Right atrium auricular region (tissue), 2 donors: Measurements from ENCODE around the gene CD200. TPM values are rescaled to one million over a fixed set of nuclear protein-coding genes. Genes with fewer than 3 reads are reported as not detected.

Experiments
- DNase-seq: peaks from one replicate; pipeline ENCODE4 v3.0.0-alpha.2; 2019; ENCODE audit warnings: low spot score
- H3K27ac ChIP-seq, 2 donors: fragments of 200-600 bp; sonication (generic); 1 replicate in 1 of 2; 2 replicates in 1 of 2; pipeline ENCODE4 v1.5.1; 2016 to 2019
- H3K27me3 ChIP-seq, 2 donors: fragments of 200-600 bp; sonication (generic); one replicate each; pipeline versions ENCODE4 v1.5.1 to v1.6.0; 2017 to 2019
- H3K36me3 ChIP-seq: fragments of 200-600 bp; sonication (generic); one replicate; pipeline ENCODE4 v1.5.1; 2016
- H3K4me1 ChIP-seq, 2 donors: fragments of 200-600 bp; sonication (generic); one replicate each; pipeline versions ENCODE4 v1.5.1 to v1.6.0; 2017 to 2019
- H3K4me3 ChIP-seq, 2 donors: fragments of 200-600 bp; sonication (generic); 1 replicate in 1 of 2; 2 replicates in 1 of 2; pipeline ENCODE4 v1.5.1; 2017 to 2019; ENCODE audit warnings: mild to moderate bottlenecking in 1 of 2, moderate library complexity in 1 of 2
- H3K9me3 ChIP-seq, 2 donors: fragments of 200-600 bp; sonication (generic); one replicate each; pipeline ENCODE4 v1.5.1; 2019
- CTCF ChIP-seq, 2 donors: fragments of 200-600 bp; sonication (generic); IDR thresholded peaks; one replicate each; pipeline ENCODE4 v1.5.1; 2019; ENCODE audit warnings: antibody characterized with exemption in 2 of 2
- total RNA-seq, 2 donors: library from RNA; depleted of rRNA; stranded (reverse); fragments of >200 nt; gene quantifications; one replicate each; pipeline ENCODE4 v1.1.0, GENCODE V29; 2016

The CD200 gene
- total RNA-seq, 2 donors from 2014 or later = 5.7 to 12.1 TPM

DNA sequence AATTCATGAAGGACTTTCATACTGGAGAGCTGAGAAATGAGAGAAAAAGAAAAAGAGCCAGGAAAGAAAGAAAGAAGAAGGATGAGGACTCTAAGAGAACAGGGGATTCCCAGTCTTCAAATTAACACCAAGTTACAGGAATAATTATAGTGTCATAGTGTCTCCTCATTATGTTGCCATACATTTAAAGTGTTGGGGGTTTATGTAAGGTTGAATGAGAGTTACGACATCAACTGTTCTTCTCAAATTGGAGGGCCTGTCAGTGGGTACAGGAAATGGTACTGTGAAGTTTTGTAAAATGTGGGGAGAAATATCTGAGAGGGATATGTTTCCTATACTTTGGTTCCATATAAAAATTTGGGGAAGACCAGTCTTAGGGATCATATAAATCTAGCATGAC is 12.3 kb upstream of the CD200 start:
- no peak for TF ChIP-seq CTCF (IDR thresholded peaks at IDR 0.05)
- no peaks in the 10 kb centered on the region for H3K36me3 ChIP-seq
- H3K4me3 ChIP-seq = no peak overlapping the region
- DNase-seq = no peak
- H3K4me1 ChIP-seq = no peaks in the 10 kb centered on the region
- H3K27ac ChIP-seq = no peak overlapping the region
- no peaks in the 10 kb centered on the region for H3K9me3 ChIP-seq
- H3K27me3 ChIP-seq = no peaks in the 10 kb centered on the region

DNA sequence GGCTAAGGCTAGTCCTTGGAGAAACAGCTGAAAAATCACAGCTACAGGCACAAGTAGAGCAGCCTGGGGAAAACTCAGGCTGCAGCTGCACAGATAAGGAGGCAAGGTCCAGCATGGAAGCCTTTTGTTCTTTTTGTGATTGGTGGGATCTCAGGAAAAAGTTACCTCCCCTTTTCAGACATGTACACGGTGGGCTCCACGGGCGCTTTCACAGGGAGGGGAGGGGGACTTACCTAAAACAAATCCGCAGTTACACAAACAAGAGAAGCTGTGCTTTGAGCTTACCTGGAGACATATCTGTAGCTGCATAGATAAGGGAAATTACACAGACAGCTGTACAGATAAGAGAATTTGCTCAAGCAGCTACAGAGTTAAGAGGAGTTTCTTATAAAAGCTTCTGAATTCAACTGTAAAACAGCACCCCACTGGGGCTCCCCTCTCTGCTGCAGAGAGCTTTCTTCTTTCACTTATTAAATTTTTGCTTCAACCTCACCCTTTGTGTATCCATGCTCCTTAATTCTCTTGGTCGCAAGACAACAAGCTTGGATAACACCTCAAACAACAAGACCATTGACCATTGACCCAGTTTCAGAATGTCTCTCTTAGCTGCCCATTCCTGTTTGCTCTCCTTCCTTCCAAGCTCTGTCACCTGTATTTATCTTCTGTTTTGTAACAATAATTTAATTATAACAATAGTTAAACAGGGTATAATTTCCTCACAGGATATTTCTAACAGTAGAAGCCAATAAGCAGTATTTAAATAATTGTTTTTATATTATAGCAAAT is 10.9 kb upstream of the CD200 start:
- no peak overlapping the region for H3K4me3 ChIP-seq
- no peak overlapping the region for H3K27ac ChIP-seq
- no peaks in the 10 kb centered on the region for H3K27me3 ChIP-seq
- no peaks in the 10 kb centered on the region for H3K4me1 ChIP-seq
- TF ChIP-seq CTCF (IDR thresholded peaks at IDR 0.05) = no peak
- no peaks in the 10 kb centered on the region for H3K36me3 ChIP-seq
- no peak for DNase-seq
- no peaks in the 10 kb centered on the region for H3K9me3 ChIP-seq

DNA sequence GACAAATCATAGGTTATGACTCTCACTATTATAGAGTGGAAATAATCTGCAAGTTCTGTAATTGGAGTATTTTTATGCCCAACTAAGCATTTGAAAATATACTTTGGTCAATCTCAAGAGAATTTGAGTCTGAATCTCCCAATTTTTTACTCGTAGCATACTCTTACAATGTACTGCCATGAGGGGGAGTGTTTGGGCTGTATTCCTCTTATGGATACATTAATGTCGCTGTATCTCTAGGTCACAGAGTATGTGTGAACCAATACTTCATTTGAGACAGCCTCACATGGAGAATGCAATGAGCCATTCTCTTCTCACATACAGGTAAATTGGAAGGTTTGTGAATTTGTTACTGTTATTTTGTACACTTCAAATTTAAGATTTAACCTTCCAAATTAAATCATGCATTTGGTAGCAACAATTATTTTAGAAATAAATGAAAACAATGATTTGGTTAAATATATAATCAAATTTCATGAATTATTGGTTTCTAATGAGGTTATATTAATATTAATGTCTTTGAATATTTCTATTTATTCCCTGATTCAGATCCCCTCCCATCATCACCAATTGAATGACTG is 5.5 kb upstream of the CD200 start:
- no peaks in the 10 kb centered on the region for H3K27me3 ChIP-seq
- peak; percentile 27 to 66 for TF ChIP-seq CTCF (IDR thresholded peaks at IDR 0.05)
- H3K36me3 ChIP-seq = no peaks in the 10 kb centered on the region
- no peaks in the 10 kb centered on the region for H3K4me1 ChIP-seq
- no peak overlapping the region for H3K27ac ChIP-seq
- no peak for DNase-seq
- no peak overlapping the region for H3K4me3 ChIP-seq
- no peaks in the 10 kb centered on the region for H3K9me3 ChIP-seq

DNA sequence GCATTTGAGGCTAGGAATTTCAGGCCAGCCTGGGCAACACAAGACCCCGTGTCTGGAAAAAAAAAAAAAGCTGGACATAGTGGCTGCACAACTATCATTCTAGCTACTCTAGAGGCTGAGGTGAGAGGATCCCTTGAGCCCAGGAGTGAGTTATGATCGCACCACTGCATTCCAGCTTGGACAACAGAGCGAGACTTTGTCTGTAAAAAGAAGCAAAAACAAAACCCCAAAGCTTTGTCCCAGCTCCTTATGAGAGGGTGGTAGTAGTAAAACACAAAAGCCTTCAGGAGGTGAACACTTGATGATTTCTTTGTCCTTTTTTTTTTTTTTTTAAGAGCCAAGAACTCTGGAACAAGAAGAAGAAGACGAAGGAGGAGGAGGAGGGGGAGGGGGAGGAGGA is 1.1 kb upstream of the CD200 start:
- H3K9me3 ChIP-seq = no peaks in the 10 kb centered on the region
- DNase-seq = no peak
- no peak for TF ChIP-seq CTCF (IDR thresholded peaks at IDR 0.05)

GRCh38 chr3:112333381-112334317 is 693 bp downstream of the CD200 start:
- no peaks in the 10 kb centered on the region for H3K9me3 ChIP-seq
- H3K27ac ChIP-seq = peak overlapping the region; percentile 73 to 80
- peak overlapping the region; percentile 43 to 53 for H3K4me3 ChIP-seq
- DNase-seq = no peak
- no peaks in the 10 kb centered on the region for H3K27me3 ChIP-seq
- TF ChIP-seq CTCF (IDR thresholded peaks at IDR 0.05) = no peak
- H3K36me3 ChIP-seq = no peaks in the 10 kb centered on the region
- no peaks in the 10 kb centered on the region for H3K4me1 ChIP-seq

More for the DNA sequence above, 1.1 kb upstream of the CD200 start:
- H3K4me1 ChIP-seq = no peaks in the 10 kb centered on the region
- no peak overlapping the region for H3K4me3 ChIP-seq
- no peaks in the 10 kb centered on the region for H3K27me3 ChIP-seq
- H3K36me3 ChIP-seq = no peaks in the 10 kb centered on the region
- H3K27ac ChIP-seq = no peak overlapping the region
